Measurements from ENCODE around the gene PDE7B. TPM values are rescaled to one million over a fixed set of nuclear protein-coding genes. Genes with fewer than 3 reads are reported as not detected.

PDE7B gene
- total RNA-seq, 4 donors from 2014 or later, result 2.9 to 23.6 (median 5.2) TPM

- Histone ChIP-seq H3K27ac (no peak overlapping the region), H3K36me3 (peaks cover 0 to 27% of the 10 kb centered on the region in 2 donors), H3K4me3 (no peak overlapping the region), H3K4me1 (peaks cover 0 to 16% (median 0%) of the 10 kb centered on the region in 3 donors), H3K9me3 (no peaks in the 10 kb centered on the region), H3K27me3 (no peaks in the 10 kb centered on the region)
- TF ChIP-seq POLR2AphosphoS5 (IDR thresholded peaks at IDR 0.05) (no peak), EP300 (IDR thresholded peaks at IDR 0.05) (no peak), POLR2A (IDR thresholded peaks at IDR 0.05) (no peak)
- TF ChIP-seq, protein P1, sequence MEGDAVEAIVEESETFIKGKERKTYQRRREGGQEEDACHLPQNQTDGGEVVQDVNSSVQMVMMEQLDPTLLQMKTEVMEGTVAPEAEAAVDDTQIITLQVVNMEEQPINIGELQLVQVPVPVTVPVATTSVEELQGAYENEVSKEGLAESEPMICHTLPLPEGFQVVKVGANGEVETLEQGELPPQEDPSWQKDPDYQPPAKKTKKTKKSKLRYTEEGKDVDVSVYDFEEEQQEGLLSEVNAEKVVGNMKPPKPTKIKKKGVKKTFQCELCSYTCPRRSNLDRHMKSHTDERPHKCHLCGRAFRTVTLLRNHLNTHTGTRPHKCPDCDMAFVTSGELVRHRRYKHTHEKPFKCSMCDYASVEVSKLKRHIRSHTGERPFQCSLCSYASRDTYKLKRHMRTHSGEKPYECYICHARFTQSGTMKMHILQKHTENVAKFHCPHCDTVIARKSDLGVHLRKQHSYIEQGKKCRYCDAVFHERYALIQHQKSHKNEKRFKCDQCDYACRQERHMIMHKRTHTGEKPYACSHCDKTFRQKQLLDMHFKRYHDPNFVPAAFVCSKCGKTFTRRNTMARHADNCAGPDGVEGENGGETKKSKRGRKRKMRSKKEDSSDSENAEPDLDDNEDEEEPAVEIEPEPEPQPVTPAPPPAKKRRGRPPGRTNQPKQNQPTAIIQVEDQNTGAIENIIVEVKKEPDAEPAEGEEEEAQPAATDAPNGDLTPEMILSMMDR (IDR thresholded peaks at IDR 0.05), result no peak
- no peak for ATAC-seq
- WGBS, 2 donors (ENCODE audit: low coverage in 1 of 2), result 38 to 54% methylated on average over 1 to 4 of the region's 4 CpGs
These were observed 329.4 kb downstream of the PDE7B start for GRCh38 chr6:136180704-136181511.

DNA sequence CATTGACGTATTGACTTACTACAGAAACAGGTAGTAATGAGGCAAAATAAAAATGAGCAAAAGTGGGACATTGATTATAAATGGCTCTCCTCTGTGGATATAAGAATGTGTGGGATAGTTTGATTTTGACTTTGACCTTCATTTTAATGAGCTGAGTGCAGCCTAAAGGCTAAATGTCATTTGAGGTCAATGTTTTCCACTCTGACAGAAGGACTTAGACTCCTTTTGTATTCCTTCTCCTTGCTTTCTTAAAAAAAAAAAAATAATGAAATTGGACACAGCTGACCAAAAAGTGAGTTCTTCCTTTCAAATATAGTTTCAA is 330.0 kb downstream of the PDE7B start:
- Histone ChIP-seq H3K36me3 (peaks cover 0 to 27% of the 10 kb centered on the region in 2 donors), H3K27ac (no peak overlapping the region), H3K4me1 (peaks cover 0 to 16% (median 0%) of the 10 kb centered on the region in 3 donors), H3K4me3 (no peak overlapping the region), H3K27me3 (no peaks in the 10 kb centered on the region), H3K9me3 (no peaks in the 10 kb centered on the region)
- TF ChIP-seq, protein P1 (IDR thresholded peaks at IDR 0.05), result no peak
- no peak for TF ChIP-seq POLR2A (IDR thresholded peaks at IDR 0.05)
- no peak for TF ChIP-seq EP300 (IDR thresholded peaks at IDR 0.05)
- TF ChIP-seq POLR2AphosphoS5 (IDR thresholded peaks at IDR 0.05), result no peak
- no peak for ATAC-seq
- WGBS, 2 donors (ENCODE audit: low coverage in 1 of 2), result 56 to 78% methylated on average over 1 of the region's 1 CpG

DNA sequence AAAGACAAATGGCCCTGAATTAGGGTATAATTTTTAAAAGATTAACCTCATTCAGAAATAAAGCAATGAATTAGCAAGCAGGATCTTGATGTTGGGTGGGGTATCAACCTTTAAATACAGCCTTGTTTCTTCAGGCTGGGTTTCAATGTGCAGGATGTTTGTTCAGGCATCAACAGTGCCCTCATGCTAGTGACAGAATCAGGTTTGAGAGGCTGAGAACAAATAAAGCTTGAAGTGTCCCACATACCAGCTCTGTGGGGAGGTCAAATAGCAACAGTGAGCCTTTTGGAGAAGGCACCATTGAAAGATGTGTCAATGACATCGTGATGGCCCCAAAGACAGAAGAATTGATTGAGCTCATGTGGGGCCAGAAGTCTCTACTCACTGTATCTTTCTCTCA is 330.4 kb downstream of the PDE7B start:
- 100% methylated on average over 1 of the region's 1 CpG; no CpG with 5 or more reads in 1 of the 2 donors for WGBS, 2 donors (ENCODE audit: low coverage in 1 of 2)
- Histone ChIP-seq H3K4me3 (no peak overlapping the region), H3K9me3 (no peaks in the 10 kb centered on the region), H3K36me3 (peaks cover 0 to 29% of the 10 kb centered on the region in 2 donors), H3K4me1 (peaks cover 0 to 16% (median 0%) of the 10 kb centered on the region in 3 donors), H3K27ac (no peak overlapping the region), H3K27me3 (no peaks in the 10 kb centered on the region)
- no peak for TF ChIP-seq POLR2A (IDR thresholded peaks at IDR 0.05)
- TF ChIP-seq, protein P1 (IDR thresholded peaks at IDR 0.05), result no peak
- TF ChIP-seq POLR2AphosphoS5 (IDR thresholded peaks at IDR 0.05), result no peak
- TF ChIP-seq EP300 (IDR thresholded peaks at IDR 0.05), result no peak
- no peak for ATAC-seq

DNA sequence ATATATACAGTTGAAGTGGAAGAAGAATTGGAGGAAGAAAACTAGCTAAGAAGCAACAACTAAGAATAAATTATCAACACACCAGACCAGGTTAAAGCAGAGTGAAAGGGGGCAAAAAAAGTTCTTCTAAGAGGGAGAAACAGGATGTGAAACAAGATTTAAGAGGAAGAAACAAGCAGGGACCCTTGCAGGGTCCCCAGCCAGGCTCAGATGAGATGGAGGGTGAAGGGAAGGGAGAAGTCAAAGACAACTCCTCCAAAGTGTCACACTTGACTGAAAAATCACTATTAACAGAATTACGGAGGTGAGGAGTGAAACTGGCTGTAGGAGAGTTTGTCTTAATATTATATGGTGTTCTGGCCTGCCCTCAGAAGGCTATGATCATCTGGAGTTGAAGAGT is 333.2 kb downstream of the PDE7B start:
- WGBS, 2 donors (ENCODE audit: low coverage in 1 of 2), result 100% methylated on average over 1 of the region's 1 CpG
- no peak overlapping the region for H3K4me3 ChIP-seq
- TF ChIP-seq, protein P1 (IDR thresholded peaks at IDR 0.05), result no peak
- TF ChIP-seq EP300 (IDR thresholded peaks at IDR 0.05), result no peak
- peaks cover 0 to 44% of the 10 kb centered on the region in 2 donors for H3K36me3 ChIP-seq
- no peak overlapping the region for H3K27ac ChIP-seq
- H3K4me1 ChIP-seq, result peaks cover 0 to 16% (median 0%) of the 10 kb centered on the region in 3 donors
- no peak for ATAC-seq
- H3K9me3 ChIP-seq, result no peaks in the 10 kb centered on the region
- H3K27me3 ChIP-seq, result no peaks in the 10 kb centered on the region

- H3K4me3 ChIP-seq, result no peak overlapping the region
- no peak for ATAC-seq
- no peak overlapping the region for H3K27ac ChIP-seq
- peaks cover 0 to 2% (median 0%) of the 10 kb centered on the region in 3 donors for H3K4me1 ChIP-seq
- H3K9me3 ChIP-seq, result no peaks in the 10 kb centered on the region
- TF ChIP-seq, protein P1 (IDR thresholded peaks at IDR 0.05), result no peak
- TF ChIP-seq POLR2AphosphoS5 (IDR thresholded peaks at IDR 0.05) (no peak), EP300 (IDR thresholded peaks at IDR 0.05) (no peak), POLR2A (IDR thresholded peaks at IDR 0.05) (no peak)
- WGBS, 2 donors (ENCODE audit: low coverage in 1 of 2), result 84 to 100% methylated on average over 1 of the region's 1 CpG
- H3K36me3 ChIP-seq, result peaks cover 0 to 40% of the 10 kb centered on the region in 2 donors
- no peaks in the 10 kb centered on the region for H3K27me3 ChIP-seq
These were observed 334.9 kb downstream of the PDE7B start for GRCh38 chr6:136186363-136186762.
